Measurements from ENCODE around the gene CYP2C9. TPM values are rescaled to one million over a fixed set of nuclear protein-coding genes. Genes with fewer than 3 reads are reported as not detected.
"Not testable (repeated sequence)": the region's sequence is repeated elsewhere in the genome, so short reads cannot be mapped to it uniquely, and the experiment has no call there.

The CYP2C9 gene
- not detected for total RNA-seq (2021; fragmentation: NEBNext Ultra II Directional; extraction: Animal tissue kit (Norgen Biotek cat#: 25700))
- long read RNA-seq, result 0 reads

GRCh38 chr10:94938383-94938782 is at the start of gene CYP2C9:
Gene CYP2C9 (plus strand): TSS chr10:94938658. CDS start chr10:94938683, 25 bp downstream.
- Mint-ChIP-seq H3K9me3 (peaks cover 49% of the 10 kb centered on the region), H3K4me1 (ENCODE audit: low read depth) (no peaks in the 10 kb centered on the region), H3K27me3 (ENCODE audit: insufficient read depth) (no peaks in the 10 kb centered on the region; the same call in 1 of the 2 replicates), H3K4me3 (no peak within 1 kb of the TSS), H3K36me3 (ENCODE audit: low read depth) (0 out of 2 replicates have a peak, but pooled peaks cover 3% of the 10 kb centered on the region), H3K27ac (no peak within 1 kb of the TSS)
- no peak for TF ChIP-seq CTCF (IDR thresholded peaks at IDR 0.05)
- DNase-seq, result no peak

GRCh38 chr10:94889123-94889522 is 49.3 kb upstream of the CYP2C9 start:
- Mint-ChIP-seq H3K4me1 (ENCODE audit: low read depth) (no peaks in the 10 kb centered on the region), H3K4me3 (no peak overlapping the region), H3K36me3 (ENCODE audit: low read depth) (no peaks in the 10 kb centered on the region), H3K27me3 (ENCODE audit: insufficient read depth) (no peaks in the 10 kb centered on the region), H3K27ac (no peak overlapping the region), H3K9me3 (peaks cover 18% of the 10 kb centered on the region)
- DNase-seq, result no peak
- TF ChIP-seq CTCF (IDR thresholded peaks at IDR 0.05), result no peak

- H3K4me1 Mint-ChIP-seq (ENCODE audit: low read depth), result no peaks in the 10 kb centered on the region
- H3K4me3 Mint-ChIP-seq, result no peak overlapping the region
- peaks cover 1% of the 10 kb centered on the region; the same call in 1 of the 2 replicates for H3K27me3 Mint-ChIP-seq (ENCODE audit: insufficient read depth)
- no peaks in the 10 kb centered on the region for H3K36me3 Mint-ChIP-seq (ENCODE audit: low read depth)
- no peak for TF ChIP-seq CTCF (IDR thresholded peaks at IDR 0.05)
- peaks cover 23% of the 10 kb centered on the region for H3K9me3 Mint-ChIP-seq
- DNase-seq, result no peak
- no peak overlapping the region for H3K27ac Mint-ChIP-seq
These were observed 48.0 kb upstream of the CYP2C9 start for GRCh38 chr10:94890264-94891022.

GRCh38 chr10:94898414-94898813 is 40.0 kb upstream of the CYP2C9 start:
- H3K27me3 Mint-ChIP-seq (ENCODE audit: insufficient read depth); H3K36me3 Mint-ChIP-seq (ENCODE audit: low read depth); DNase-seq; H3K4me3 Mint-ChIP-seq; H3K27ac Mint-ChIP-seq; H3K4me1 Mint-ChIP-seq (ENCODE audit: low read depth): not testable (repeated sequence)
- H3K9me3 Mint-ChIP-seq, result peaks cover 47% of the 10 kb centered on the region

- TF ChIP-seq CTCF (IDR thresholded peaks at IDR 0.05), result no peak
- Mint-ChIP-seq H3K27ac (no peak overlapping the region), H3K9me3 (peaks cover 42% of the 10 kb centered on the region), H3K4me3 (no peak overlapping the region), H3K4me1 (ENCODE audit: low read depth) (no peaks in the 10 kb centered on the region), H3K27me3 (ENCODE audit: insufficient read depth) (no peaks in the 10 kb centered on the region; the same call in 1 of the 2 replicates), H3K36me3 (ENCODE audit: low read depth) (no peaks in the 10 kb centered on the region)
- DNase-seq, result no peak
These were observed 36.4 kb upstream of the CYP2C9 start for GRCh38 chr10:94902080-94902479.

GRCh38 chr10:94902570-94902969 is 35.9 kb upstream of the CYP2C9 start:
- H3K27ac Mint-ChIP-seq, result no peak overlapping the region
- peaks cover 41% of the 10 kb centered on the region for H3K9me3 Mint-ChIP-seq
- no peaks in the 10 kb centered on the region for H3K36me3 Mint-ChIP-seq (ENCODE audit: low read depth)
- H3K27me3 Mint-ChIP-seq (ENCODE audit: insufficient read depth), result no peaks in the 10 kb centered on the region; the same call in 1 of the 2 replicates
- DNase-seq, result no peak
- TF ChIP-seq CTCF (IDR thresholded peaks at IDR 0.05), result no peak
- H3K4me3 Mint-ChIP-seq, result no peak overlapping the region
- H3K4me1 Mint-ChIP-seq (ENCODE audit: low read depth), result no peaks in the 10 kb centered on the region

- H3K9me3 Mint-ChIP-seq, result peaks cover 43% of the 10 kb centered on the region
- not testable (repeated sequence) for H3K27ac Mint-ChIP-seq; DNase-seq; H3K4me1 Mint-ChIP-seq (ENCODE audit: low read depth); H3K4me3 Mint-ChIP-seq; H3K27me3 Mint-ChIP-seq (ENCODE audit: insufficient read depth); H3K36me3 Mint-ChIP-seq (ENCODE audit: low read depth)
These were observed 33.8 kb upstream of the CYP2C9 start for GRCh38 chr10:94904506-94905148.
